PC-3 (cell line): ENCODE data around the gene CXADR.

Source experiments
- CTCF ChIP-seq: fragments of 300-600 bp; sonication (generic); conservative IDR thresholded peaks from 2 replicates; pipeline ENCODE4 v1.5.1; 2017; ENCODE audit warnings: antibody characterized with exemption, low read depth, mild to moderate bottlenecking, low read length
- EZH2 ChIP-seq: fragments of 300-600 bp; sonication (generic); IDR thresholded peaks from one replicate; pipeline ENCODE4 v1.6.1; 2017; ENCODE audit warnings: antibody characterized with exemption, mild to moderate bottlenecking, low read length; ENCODE audit not compliant: unreplicated experiment
- EZH2phosphoT487 ChIP-seq: fragments of 300-600 bp; sonication (generic); IDR thresholded peaks from 2 replicates; pipeline ENCODE4 v1.6.1; 2018; ENCODE audit warnings: mild to moderate bottlenecking, antibody characterized with exemption, low read length, borderline replicate concordance

GRCh38 chr21:17513214-17514123, 626 bp downstream of the CXADR start:
- TF ChIP-seq EZH2, result no peak
- TF ChIP-seq CTCF, result peak; percentile 37
- TF ChIP-seq EZH2phosphoT487, result no peak
